Measurements from ENCODE around the gene TUBA8.
"Not testable (repeated sequence)": the region's sequence is repeated elsewhere in the genome, so short reads cannot be mapped to it uniquely, and the experiment has no call there.

The TUBA8 gene

GRCh38 chr22:18115906-18116371, 5.3 kb downstream of the TUBA8 start:
- Histone ChIP-seq H3K36me3 (ENCODE audit: insufficient read depth, low read length) (no peaks in the 10 kb centered on the region), H3K9me3 (ENCODE audit: insufficient read depth, low read depth, low read length) (no peaks in the 10 kb centered on the region), H3K27ac (ENCODE audit: low read depth, low read length) (no peak overlapping the region), H3K9ac (ENCODE audit: low read depth, low read length) (no peak overlapping the region), H3K4me1 (ENCODE audit: insufficient read depth, low read length) (0 out of 2 replicates have a peak, but pooled peaks cover 6% of the 10 kb centered on the region), H3K4me3 (ENCODE audit: low read length) (no peak overlapping the region), H3K27me3 (ENCODE audit: insufficient read depth, low read length) (peaks cover 16% of the 10 kb centered on the region)
- WGBS, result 92% methylated on average over 8 of the region's 8 CpGs

- Histone ChIP-seq H3K27me3 (ENCODE audit: insufficient read depth, low read length) (peaks cover 9% of the 10 kb centered on the region), H3K36me3 (ENCODE audit: insufficient read depth, low read length) (no peaks in the 10 kb centered on the region), H3K4me1 (ENCODE audit: insufficient read depth, low read length) (0 out of 2 replicates have a peak, but pooled peaks cover 2% of the 10 kb centered on the region), H3K9me3 (ENCODE audit: insufficient read depth, low read depth, low read length) (no peaks in the 10 kb centered on the region), H3K9ac (ENCODE audit: low read depth, low read length) (no peak overlapping the region), H3K4me3 (ENCODE audit: low read length) (no peak overlapping the region), H3K27ac (ENCODE audit: low read depth, low read length) (no peak overlapping the region)
- 92% methylated on average over 15 of the region's 15 CpGs for WGBS
These were observed 6.0 kb downstream of the TUBA8 start for GRCh38 chr22:18116634-18117033.

- WGBS, result 90% methylated on average over 9 of the region's 9 CpGs
- Histone ChIP-seq H3K36me3 (ENCODE audit: insufficient read depth, low read length) (no peaks in the 10 kb centered on the region), H3K27ac (ENCODE audit: low read depth, low read length) (no peak overlapping the region), H3K9ac (ENCODE audit: low read depth, low read length) (no peak overlapping the region), H3K4me3 (ENCODE audit: low read length) (no peak overlapping the region), H3K9me3 (ENCODE audit: insufficient read depth, low read depth, low read length) (no peaks in the 10 kb centered on the region), H3K27me3 (ENCODE audit: insufficient read depth, low read length) (no peaks in the 10 kb centered on the region), H3K4me1 (ENCODE audit: insufficient read depth, low read length) (0 out of 2 replicates have a peak, but pooled peaks cover 3% of the 10 kb centered on the region)
These were observed 7.8 kb downstream of the TUBA8 start for GRCh38 chr22:18118345-18118915.

GRCh38 chr22:18119409-18120110, 9.0 kb downstream of the TUBA8 start:
- Histone ChIP-seq H3K9ac (ENCODE audit: low read depth, low read length) (no peak overlapping the region), H3K4me3 (ENCODE audit: low read length) (no peak overlapping the region), H3K9me3 (ENCODE audit: insufficient read depth, low read depth, low read length) (no peaks in the 10 kb centered on the region), H3K4me1 (ENCODE audit: insufficient read depth, low read length) (0 out of 2 replicates have a peak, but pooled peaks cover 3% of the 10 kb centered on the region), H3K27ac (ENCODE audit: low read depth, low read length) (no peak overlapping the region), H3K36me3 (ENCODE audit: insufficient read depth, low read length) (no peaks in the 10 kb centered on the region), H3K27me3 (ENCODE audit: insufficient read depth, low read length) (no peaks in the 10 kb centered on the region)
- WGBS, result 94% methylated on average over 15 of the region's 18 CpGs

GRCh38 chr22:18120857-18121256, 10.2 kb downstream of the TUBA8 start:
- Histone ChIP-seq H3K4me3 (ENCODE audit: low read length) (no peak overlapping the region), H3K27ac (ENCODE audit: low read depth, low read length) (no peak overlapping the region), H3K36me3 (ENCODE audit: insufficient read depth, low read length) (no peaks in the 10 kb centered on the region), H3K27me3 (ENCODE audit: insufficient read depth, low read length) (no peaks in the 10 kb centered on the region), H3K4me1 (ENCODE audit: insufficient read depth, low read length) (0 out of 2 replicates have a peak, but pooled peaks cover 3% of the 10 kb centered on the region), H3K9me3 (ENCODE audit: insufficient read depth, low read depth, low read length) (no peaks in the 10 kb centered on the region), H3K9ac (ENCODE audit: low read depth, low read length) (no peak overlapping the region)
- WGBS, result 92% methylated on average over 4 of the region's 4 CpGs

GRCh38 chr22:18121506-18121905, 10.9 kb downstream of the TUBA8 start:
- Histone ChIP-seq H3K4me3 (ENCODE audit: low read length) (no peak overlapping the region), H3K27me3 (ENCODE audit: insufficient read depth, low read length) (no peaks in the 10 kb centered on the region), H3K36me3 (ENCODE audit: insufficient read depth, low read length) (no peaks in the 10 kb centered on the region), H3K9me3 (ENCODE audit: insufficient read depth, low read depth, low read length) (no peaks in the 10 kb centered on the region), H3K9ac (ENCODE audit: low read depth, low read length) (no peak overlapping the region), H3K4me1 (ENCODE audit: insufficient read depth, low read length) (0 out of 2 replicates have a peak, but pooled peaks cover 3% of the 10 kb centered on the region), H3K27ac (ENCODE audit: low read depth, low read length) (no peak overlapping the region)
- WGBS, result 83% methylated on average over 13 of the region's 13 CpGs

GRCh38 chr22:18121954-18122554, 11.4 kb downstream of the TUBA8 start:
- 0 out of 2 replicates have a peak, but pooled peaks cover 3% of the 10 kb centered on the region for H3K4me1 ChIP-seq (ENCODE audit: insufficient read depth, low read length)
- H3K27ac ChIP-seq (ENCODE audit: low read depth, low read length), result no peak overlapping the region
- H3K27me3 ChIP-seq (ENCODE audit: insufficient read depth, low read length), result no peaks in the 10 kb centered on the region
- H3K36me3 ChIP-seq (ENCODE audit: insufficient read depth, low read length), result no peaks in the 10 kb centered on the region
- 72% methylated on average over 5 of the region's 5 CpGs for WGBS
- no peaks in the 10 kb centered on the region for H3K9me3 ChIP-seq (ENCODE audit: insufficient read depth, low read depth, low read length)
- no peak overlapping the region for H3K4me3 ChIP-seq (ENCODE audit: low read length)
- H3K9ac ChIP-seq (ENCODE audit: low read depth, low read length), result no peak overlapping the region

GRCh38 chr22:18123476-18124025, 12.9 kb downstream of the TUBA8 start:
- not testable (repeated sequence) for H3K27ac ChIP-seq (ENCODE audit: low read depth, low read length); H3K36me3 ChIP-seq (ENCODE audit: insufficient read depth, low read length); H3K4me1 ChIP-seq (ENCODE audit: insufficient read depth, low read length); H3K4me3 ChIP-seq (ENCODE audit: low read length); H3K9ac ChIP-seq (ENCODE audit: low read depth, low read length); H3K27me3 ChIP-seq (ENCODE audit: insufficient read depth, low read length); H3K9me3 ChIP-seq (ENCODE audit: insufficient read depth, low read depth, low read length)
- WGBS, result 95% methylated on average over 19 of the region's 19 CpGs

- Histone ChIP-seq H3K36me3 (ENCODE audit: insufficient read depth, low read length) (no peaks in the 10 kb centered on the region), H3K4me1 (ENCODE audit: insufficient read depth, low read length) (0 out of 2 replicates have a peak, but pooled peaks cover 1% of the 10 kb centered on the region), H3K9ac (ENCODE audit: low read depth, low read length) (no peak overlapping the region), H3K27ac (ENCODE audit: low read depth, low read length) (no peak overlapping the region), H3K4me3 (ENCODE audit: low read length) (no peak overlapping the region), H3K9me3 (ENCODE audit: insufficient read depth, low read depth, low read length) (no peaks in the 10 kb centered on the region), H3K27me3 (ENCODE audit: insufficient read depth, low read length) (no peaks in the 10 kb centered on the region)
- 95% methylated on average over 18 of the region's 18 CpGs for WGBS
These were observed 16.0 kb downstream of the TUBA8 start for GRCh38 chr22:18126606-18127005.

GRCh38 chr22:18130018-18130417, 19.4 kb downstream of the TUBA8 start:
- no peaks in the 10 kb centered on the region for H3K4me1 ChIP-seq (ENCODE audit: insufficient read depth, low read length)
- H3K9ac ChIP-seq (ENCODE audit: low read depth, low read length), result no peak overlapping the region
- H3K27me3 ChIP-seq (ENCODE audit: insufficient read depth, low read length), result no peaks in the 10 kb centered on the region
- WGBS, result 93% methylated on average over 8 of the region's 8 CpGs
- no peaks in the 10 kb centered on the region for H3K9me3 ChIP-seq (ENCODE audit: insufficient read depth, low read depth, low read length)
- no peak overlapping the region for H3K27ac ChIP-seq (ENCODE audit: low read depth, low read length)
- H3K36me3 ChIP-seq (ENCODE audit: insufficient read depth, low read length), result no peaks in the 10 kb centered on the region
- H3K4me3 ChIP-seq (ENCODE audit: low read length), result no peak overlapping the region
